ENCODE results near the gene UGT1A3.
"Not testable (repeated sequence)": the region's sequence is repeated elsewhere in the genome, so short reads cannot be mapped to it uniquely, and the experiment has no call there.

Gene UGT1A3

GRCh38 chr2:233728723-233729301 lies at the start of gene UGT1A3:
UGT1A3 (plus strand) TSS chr2:233729042; CDS start chr2:233729127, 85 bp downstream.
- no peak for DNase-seq (ENCODE audit: low spot score)

GRCh38 chr2:233679196-233679595 lies 49.6 kb upstream of the UGT1A3 start:
- DNase-seq (ENCODE audit: low spot score): no peak

- DNase-seq (ENCODE audit: low spot score): no peak
Measured at GRCh38 chr2:233680361-233681045, 48.3 kb upstream of the UGT1A3 start.

- no peak for DNase-seq (ENCODE audit: low spot score)
Measured at GRCh38 chr2:233681521-233682099, 47.2 kb upstream of the UGT1A3 start, which contains the start of gene UGT1A7. UGT1A7 (plus strand) TSS chr2:233681901; CDS start chr2:233681938, 37 bp downstream.

GRCh38 chr2:233684640-233685039 lies 44.2 kb upstream of the UGT1A3 start:
- DNase-seq (ENCODE audit: low spot score): no peak

GRCh38 chr2:233686928-233687327 lies 41.9 kb upstream of the UGT1A3 start:
- no peak for DNase-seq (ENCODE audit: low spot score)

GRCh38 chr2:233688341-233688740 lies 40.5 kb upstream of the UGT1A3 start:
- no peak for DNase-seq (ENCODE audit: low spot score)

GRCh38 chr2:233689031-233689430 lies 39.8 kb upstream of the UGT1A3 start:
- no peak for DNase-seq (ENCODE audit: low spot score)

GRCh38 chr2:233689501-233689900 lies 39.3 kb upstream of the UGT1A3 start:
- DNase-seq (ENCODE audit: low spot score): no peak

GRCh38 chr2:233690444-233690843 lies 38.4 kb upstream of the UGT1A3 start:
- no peak for DNase-seq (ENCODE audit: low spot score)

GRCh38 chr2:233691443-233692433 lies 37.1 kb upstream of the UGT1A3 start:
- no peak for DNase-seq (ENCODE audit: low spot score)

GRCh38 chr2:233692648-233693047 lies 36.2 kb upstream of the UGT1A3 start, which contains the start of gene UGT1A6:
UGT1A6 (plus strand) TSS chr2:233692890; CDS start chr2:233693005, 115 bp downstream.
- DNase-seq (ENCODE audit: low spot score): no peak

GRCh38 chr2:233693963-233694362 lies 34.9 kb upstream of the UGT1A3 start:
- DNase-seq (ENCODE audit: low spot score): no peak

GRCh38 chr2:233698740-233699139 lies 30.1 kb upstream of the UGT1A3 start:
- no peak for DNase-seq (ENCODE audit: low spot score)

- no peak for DNase-seq (ENCODE audit: low spot score)
Measured at GRCh38 chr2:233699424-233700027, 29.3 kb upstream of the UGT1A3 start.

GRCh38 chr2:233700028-233700635 lies 28.7 kb upstream of the UGT1A3 start:
- no peak for DNase-seq (ENCODE audit: low spot score)

GRCh38 chr2:233700842-233701241 lies 28.0 kb upstream of the UGT1A3 start:
- not testable (repeated sequence) for DNase-seq (ENCODE audit: low spot score)

GRCh38 chr2:233702238-233702637 lies 26.6 kb upstream of the UGT1A3 start:
- no peak for DNase-seq (ENCODE audit: low spot score)

- DNase-seq (ENCODE audit: low spot score): no peak
Measured at GRCh38 chr2:233705911-233706506, 22.8 kb upstream of the UGT1A3 start.

GRCh38 chr2:233706720-233707119 lies 22.1 kb upstream of the UGT1A3 start:
- no peak for DNase-seq (ENCODE audit: low spot score)

Data from AG08395 (cell line).